Common myeloid progenitor, CD34-positive (primary cell): ENCODE measurements around the gene CLSTN2.

Experiments
- CTCF ChIA-PET: fragments of 350-600 bp; sonication (Branson Sonifier 250); formaldehyde crosslinking; loops from one replicate; lab custom pipeline; 2021; ENCODE audit warnings: antibody characterized with exemption; lab: Charles Lee
- POLR2A ChIA-PET: fragments of 350-600 bp; sonication (Branson Sonifier 250); formaldehyde crosslinking; loops from one replicate; lab custom pipeline; 2021; ENCODE audit warnings: antibody characterized with exemption; lab: Charles Lee
- DNase-seq, 3 donors: peaks; one replicate each; pipeline versions ENCODE4 v3.0.0 to v3.0.0-alpha.2; 2013
- H3K27ac ChIP-seq, 2 experiments: 1 replicate in 1 of 2; 2 replicates in 1 of 2; pipeline ENCODE4 v1.7.0; 2013; ENCODE audit warnings: inconsistent platforms in 2 of 2, low read length in 2 of 2, mild to moderate bottlenecking in 2 of 2, low read depth in 1 of 2, moderate library complexity in 1 of 2; ENCODE audit not compliant: severe bottlenecking in 2 of 2, insufficient read depth in 1 of 2, poor library complexity in 1 of 2
- H3K27me3 ChIP-seq, 5 experiments: replicated peaks in 2 of 5; 1 replicate in 3 of 5; 2 replicates in 2 of 5; pipeline versions ENCODE4 v1.6.1 to v1.7.0; 2013; ENCODE audit warnings: low read length in 4 of 5, mild to moderate bottlenecking in 2 of 5, moderate library complexity in 2 of 5, inconsistent platforms in 1 of 5; ENCODE audit not compliant: insufficient read depth in 5 of 5, control insufficient read depth in 4 of 5
- H3K36me3 ChIP-seq, 4 experiments: 1 replicate in 2 of 4; 2 replicates in 2 of 4; pipeline versions ENCODE4 v1.6.1 to v1.7.0; 2013; ENCODE audit warnings: low read length in 3 of 4, control low read depth in 1 of 4, mild to moderate bottlenecking in 1 of 4; ENCODE audit not compliant: control insufficient read depth in 4 of 4, insufficient read depth in 4 of 4
- H3K4me1 ChIP-seq, 4 experiments: 1 replicate in 3 of 4; 2 replicates in 1 of 4; pipeline versions ENCODE4 v1.6.1 to v1.7.1; 2013; ENCODE audit warnings: low read length in 3 of 4, mild to moderate bottlenecking in 3 of 4, control low read depth in 1 of 4, inconsistent platforms in 1 of 4, moderate library complexity in 1 of 4; ENCODE audit not compliant: control insufficient read depth in 4 of 4, insufficient read depth in 4 of 4; ENCODE audit errors: control extremely low read depth in 1 of 4
- H3K4me3 ChIP-seq, 7 experiments: 1 replicate in 4 of 7; 2 replicates in 3 of 7; pipeline versions ENCODE4 v1.5.1 to v1.7.0; 2013; ENCODE audit warnings: mild to moderate bottlenecking in 7 of 7, low read length in 6 of 7, moderate library complexity in 6 of 7, inconsistent platforms in 2 of 7, low read depth in 2 of 7, control low read depth in 1 of 7; ENCODE audit not compliant: insufficient read depth in 4 of 7, control insufficient read depth in 1 of 7; ENCODE audit errors: extremely low read depth in 1 of 7
- H3K9me3 ChIP-seq, 5 experiments: 1 replicate in 4 of 5; 2 replicates in 1 of 5; pipeline versions ENCODE4 v1.6.1 to v1.7.1; 2013; ENCODE audit warnings: low read length in 4 of 5, mild to moderate bottlenecking in 2 of 5, inconsistent platforms in 1 of 5, low read depth in 1 of 5, moderate library complexity in 1 of 5; ENCODE audit not compliant: control insufficient read depth in 4 of 5, insufficient read depth in 2 of 5; ENCODE audit errors: control extremely low read depth in 1 of 5
- WGBS: methylation state at CpG from one replicate; pipeline ENCODE4 v1.1.5; 2013; ENCODE audit not compliant: insufficient coverage; 5-methylcytosine and 5-hydroxymethylcytosine counted together

The CLSTN2 gene

GRCh38 chr3:140553591-140553990, 618.6 kb downstream of the CLSTN2 start:
- no peaks in the 10 kb centered on the region for H3K36me3 ChIP-seq
- ChIA-PET POLR2A (no interaction called here), CTCF (no interaction called here)
- no peaks in the 10 kb centered on the region for H3K27me3 ChIP-seq
- no peaks in the 10 kb centered on the region for H3K4me1 ChIP-seq
- 100% methylated on average over 2 of the region's 4 CpGs for WGBS
- no peak overlapping the region for H3K4me3 ChIP-seq
- H3K9me3 ChIP-seq: no peaks in the 10 kb centered on the region
- no peak overlapping the region for H3K27ac ChIP-seq
- no peak for DNase-seq

GRCh38 chr3:140555666-140556065, 620.7 kb downstream of the CLSTN2 start:
- no peaks in the 10 kb centered on the region for H3K9me3 ChIP-seq
- no peaks in the 10 kb centered on the region for H3K27me3 ChIP-seq
- CTCF ChIA-PET: no interaction called here
- H3K4me1 ChIP-seq: no peaks in the 10 kb centered on the region
- no peaks in the 10 kb centered on the region for H3K36me3 ChIP-seq
- WGBS: 96% methylated on average over 2 of the region's 3 CpGs
- no peak overlapping the region for H3K27ac ChIP-seq
- POLR2A ChIA-PET: no interaction called here
- DNase-seq: no peak
- no peak overlapping the region for H3K4me3 ChIP-seq

- H3K4me1 ChIP-seq: no peaks in the 10 kb centered on the region
- H3K4me3 ChIP-seq: no peak overlapping the region
- CTCF ChIA-PET: no interaction called here
- H3K36me3 ChIP-seq: no peaks in the 10 kb centered on the region
- H3K9me3 ChIP-seq: no peaks in the 10 kb centered on the region
- WGBS: 77% methylated on average over 3 of the region's 4 CpGs
- H3K27ac ChIP-seq: no peak overlapping the region
- no peaks in the 10 kb centered on the region for H3K27me3 ChIP-seq
- no peak for DNase-seq
- POLR2A ChIA-PET: interaction anchor here (0.6 kb wide), 1 partner anchor 167 kb away, joined by 3 read pairs; no protein-coding TSS in a partner anchor
Observed at GRCh38 chr3:140557476-140557875, 622.5 kb downstream of the CLSTN2 start.

- WGBS: 100% methylated on average over 1 of the region's 4 CpGs
- CTCF ChIA-PET: no interaction called here
- Histone ChIP-seq H3K36me3 (no peaks in the 10 kb centered on the region), H3K4me1 (no peaks in the 10 kb centered on the region), H3K27ac (no peak overlapping the region), H3K4me3 (no peak overlapping the region), H3K9me3 (no peaks in the 10 kb centered on the region), H3K27me3 (no peaks in the 10 kb centered on the region)
- no peak for DNase-seq
- POLR2A ChIA-PET: no interaction called here
Observed at GRCh38 chr3:140559546-140559945, 624.6 kb downstream of the CLSTN2 start.

- DNase-seq: no peak
- peaks cover 0 to 2% (median 0%) of the 10 kb centered on the region in 5 experiments for H3K9me3 ChIP-seq
- ChIA-PET CTCF (no interaction called here), POLR2A (no interaction called here)
- 96% methylated on average over 6 of the region's 7 CpGs for whole genome bisulfite sequencing
- no peak overlapping the region for H3K4me3 ChIP-seq
- H3K27me3 ChIP-seq: no peaks in the 10 kb centered on the region
- no peaks in the 10 kb centered on the region for H3K4me1 ChIP-seq
- H3K27ac ChIP-seq: no peak overlapping the region
- H3K36me3 ChIP-seq: no peaks in the 10 kb centered on the region
Observed at GRCh38 chr3:140563206-140563760, 628.3 kb downstream of the CLSTN2 start.

- POLR2A ChIA-PET: no interaction called here
- DNase-seq: no peak
- peaks cover 0 to 2% (median 0%) of the 10 kb centered on the region in 5 experiments for H3K9me3 ChIP-seq
- no peaks in the 10 kb centered on the region for H3K27me3 ChIP-seq
- CTCF ChIA-PET: no interaction called here
- H3K27ac ChIP-seq: no peak overlapping the region
- no CpG with 5 or more reads among the region's 2 CpGs for WGBS
- no peaks in the 10 kb centered on the region for H3K36me3 ChIP-seq
- H3K4me3 ChIP-seq: no peak overlapping the region
- H3K4me1 ChIP-seq: no peaks in the 10 kb centered on the region
Observed at GRCh38 chr3:140568131-140568530, 633.1 kb downstream of the CLSTN2 start.

GRCh38 chr3:140568842-140569520, 634.0 kb downstream of the CLSTN2 start:
- H3K27ac ChIP-seq: no peak overlapping the region
- POLR2A ChIA-PET: no interaction called here

More at GRCh38 chr3:140568842-140569520, 634.0 kb downstream of the CLSTN2 start:
- no peaks in the 10 kb centered on the region for H3K36me3 ChIP-seq
- no peaks in the 10 kb centered on the region for H3K4me1 ChIP-seq
- H3K9me3 ChIP-seq: peaks cover 0 to 2% (median 0%) of the 10 kb centered on the region in 5 experiments
- DNase-seq: no peak
- no peaks in the 10 kb centered on the region for H3K27me3 ChIP-seq
- no peak overlapping the region for H3K4me3 ChIP-seq
- CTCF ChIA-PET: no interaction called here
- 63% methylated on average over 3 of the region's 3 CpGs for WGBS
